Measurements from ENCODE around the gene OPRL1.
"Not testable (repeated sequence)": the region's sequence is repeated elsewhere in the genome, so short reads cannot be mapped to it uniquely, and the experiment has no call there.

The OPRL1 gene

GRCh38 chr20:64115171-64115911 lies 35.5 kb downstream of the OPRL1 start:
- H3K36me3 ChIP-seq = no peaks in the 10 kb centered on the region
- H3K27me3 ChIP-seq = peaks cover 4% of the 10 kb centered on the region
- TF ChIP-seq CTCF (IDR thresholded peaks at IDR 0.05) = no peak
- H3K27ac ChIP-seq = no peak overlapping the region
- peaks cover 5% of the 10 kb centered on the region in 2 experiments for H3K4me1 ChIP-seq (ENCODE audit: control insufficient read depth in 1 of 2, insufficient read depth in 1 of 2, low read depth in 1 of 2, low read length in 1 of 2)
- H3K9me3 ChIP-seq = no peaks in the 10 kb centered on the region
- no peak overlapping the region for H3K4me3 ChIP-seq (ENCODE audit: low read depth in 1 of 2, low read length in 1 of 2)

- no peak overlapping the region for H3K27ac ChIP-seq
- peaks cover 6 to 9% of the 10 kb centered on the region in 2 experiments for H3K4me1 ChIP-seq (ENCODE audit: control insufficient read depth in 1 of 2, insufficient read depth in 1 of 2, low read depth in 1 of 2, low read length in 1 of 2)
- peaks cover 9% of the 10 kb centered on the region for H3K27me3 ChIP-seq
- H3K9me3 ChIP-seq = no peaks in the 10 kb centered on the region
- no peaks in the 10 kb centered on the region for H3K36me3 ChIP-seq
- H3K4me3 ChIP-seq (ENCODE audit: low read depth in 1 of 2, low read length in 1 of 2) = no peak overlapping the region
- TF ChIP-seq CTCF (IDR thresholded peaks at IDR 0.05) = no peak
These were observed 36.1 kb downstream of the OPRL1 start for GRCh38 chr20:64116016-64116415.

GRCh38 chr20:64116541-64117431 lies 36.9 kb downstream of the OPRL1 start:
- no peaks in the 10 kb centered on the region for H3K36me3 ChIP-seq
- H3K4me3 ChIP-seq (ENCODE audit: low read depth in 1 of 2, low read length in 1 of 2) = no peak overlapping the region
- H3K27ac ChIP-seq = no peak overlapping the region
- no peak for TF ChIP-seq CTCF (IDR thresholded peaks at IDR 0.05)
- peaks cover 17% of the 10 kb centered on the region for H3K27me3 ChIP-seq
- H3K4me1 ChIP-seq (ENCODE audit: control insufficient read depth in 1 of 2, insufficient read depth in 1 of 2, low read depth in 1 of 2, low read length in 1 of 2) = peaks cover 6 to 9% of the 10 kb centered on the region in 2 experiments
- H3K9me3 ChIP-seq = no peaks in the 10 kb centered on the region

GRCh38 chr20:64117432-64117777 lies 37.5 kb downstream of the OPRL1 start:
- H3K4me1 ChIP-seq (ENCODE audit: control insufficient read depth in 1 of 2, insufficient read depth in 1 of 2, low read depth in 1 of 2, low read length in 1 of 2); H3K36me3 ChIP-seq; H3K9me3 ChIP-seq; H3K27ac ChIP-seq; H3K4me3 ChIP-seq (ENCODE audit: low read depth in 1 of 2, low read length in 1 of 2): not testable (repeated sequence)
- peaks cover 23% of the 10 kb centered on the region for H3K27me3 ChIP-seq

- no peak for TF ChIP-seq CTCF (IDR thresholded peaks at IDR 0.05)
- H3K27me3 ChIP-seq = peaks cover 39% of the 10 kb centered on the region
These were observed 39.4 kb downstream of the OPRL1 start for GRCh38 chr20:64119301-64119680.

More at GRCh38 chr20:64119301-64119680, 39.4 kb downstream of the OPRL1 start:
- Histone ChIP-seq H3K4me3 (ENCODE audit: low read depth in 1 of 2, low read length in 1 of 2) (no peak overlapping the region), H3K36me3 (no peaks in the 10 kb centered on the region), H3K9me3 (no peaks in the 10 kb centered on the region), H3K27ac (no peak overlapping the region), H3K4me1 (ENCODE audit: control insufficient read depth in 1 of 2, insufficient read depth in 1 of 2, low read depth in 1 of 2, low read length in 1 of 2) (peaks cover 6 to 9% of the 10 kb centered on the region in 2 experiments)

All from neutrophil (primary cell).